HG03460 (cell line): ENCODE data around the gene UBAC2.
A peak's percentile ranks its signal among the peaks of the same experiment; 100 is the strongest.

ENCODE experiments used
- ATAC-seq: cut with Tn5 transposase; IDR thresholded peaks from one replicate; pipeline ENCODE4 v1.9.1; 2021; ENCODE audit not compliant: unreplicated experiment

The UBAC2 gene

DNA sequence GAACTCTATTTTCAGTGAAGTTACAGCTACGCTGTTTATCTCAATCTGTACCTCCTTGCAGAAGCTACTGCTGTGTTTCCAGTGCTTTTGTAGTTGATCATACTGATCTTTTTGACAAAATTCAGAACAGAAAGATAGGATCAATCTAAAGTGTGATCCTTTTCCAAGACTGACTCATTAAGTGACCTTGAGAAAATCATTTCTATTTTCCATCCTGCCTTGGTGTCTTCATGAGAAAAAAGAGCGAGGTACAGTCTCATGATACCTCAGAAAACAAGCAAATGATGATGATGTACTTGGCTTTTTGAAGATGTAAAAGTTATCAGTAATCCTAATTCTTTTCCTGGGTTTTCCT, 152.6 kb downstream of the UBAC2 start:
- ATAC-seq: no peak

DNA sequence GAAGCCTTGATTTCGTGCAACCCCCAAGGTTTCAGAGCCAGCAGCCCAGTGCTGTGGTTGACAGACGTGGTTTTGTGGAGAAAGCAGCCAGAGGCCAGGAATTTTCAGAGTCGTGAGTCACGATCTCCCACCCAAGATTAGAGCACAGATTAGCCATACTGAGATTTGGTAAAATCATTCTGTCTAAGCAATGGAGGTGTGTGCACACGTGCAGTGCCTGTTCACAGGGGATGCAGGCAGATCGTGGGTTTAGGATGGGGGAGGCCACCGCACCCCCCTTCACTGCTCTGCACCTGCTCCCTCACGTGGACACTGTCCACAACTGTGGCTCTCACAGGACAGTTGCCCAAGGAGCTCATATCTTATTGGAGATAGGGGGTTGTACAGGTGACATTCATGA, 153.2 kb downstream of the UBAC2 start:
- no peak for ATAC-seq

DNA sequence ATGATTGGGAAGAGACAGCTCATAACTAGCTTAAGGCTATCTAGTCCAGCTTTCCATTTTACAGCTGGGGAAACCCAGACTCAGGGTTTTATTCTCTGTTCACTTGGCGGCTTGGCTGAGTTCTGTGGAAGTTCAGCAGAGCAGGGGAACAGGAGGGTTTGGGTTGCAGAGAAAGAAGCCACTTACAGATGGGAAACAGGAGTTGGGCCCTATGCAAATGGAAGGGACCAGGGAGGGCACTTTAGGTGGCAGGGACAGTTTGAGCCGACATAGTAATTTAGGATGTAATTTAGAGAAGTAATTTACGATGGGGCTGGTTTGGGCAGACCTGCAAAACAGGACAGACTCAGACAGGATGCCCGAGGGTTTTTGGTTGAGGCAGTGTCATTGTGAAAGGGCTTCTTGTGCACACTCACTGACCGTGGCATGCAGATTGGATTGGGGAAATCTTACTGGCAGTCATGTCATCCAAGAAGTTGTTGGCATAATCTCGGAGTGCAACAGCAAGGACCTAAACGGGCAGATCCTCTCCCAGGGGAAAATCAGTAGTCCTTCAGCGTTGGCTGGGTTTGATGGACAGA, 153.8 kb downstream of the UBAC2 start:
- no peak for ATAC-seq

DNA sequence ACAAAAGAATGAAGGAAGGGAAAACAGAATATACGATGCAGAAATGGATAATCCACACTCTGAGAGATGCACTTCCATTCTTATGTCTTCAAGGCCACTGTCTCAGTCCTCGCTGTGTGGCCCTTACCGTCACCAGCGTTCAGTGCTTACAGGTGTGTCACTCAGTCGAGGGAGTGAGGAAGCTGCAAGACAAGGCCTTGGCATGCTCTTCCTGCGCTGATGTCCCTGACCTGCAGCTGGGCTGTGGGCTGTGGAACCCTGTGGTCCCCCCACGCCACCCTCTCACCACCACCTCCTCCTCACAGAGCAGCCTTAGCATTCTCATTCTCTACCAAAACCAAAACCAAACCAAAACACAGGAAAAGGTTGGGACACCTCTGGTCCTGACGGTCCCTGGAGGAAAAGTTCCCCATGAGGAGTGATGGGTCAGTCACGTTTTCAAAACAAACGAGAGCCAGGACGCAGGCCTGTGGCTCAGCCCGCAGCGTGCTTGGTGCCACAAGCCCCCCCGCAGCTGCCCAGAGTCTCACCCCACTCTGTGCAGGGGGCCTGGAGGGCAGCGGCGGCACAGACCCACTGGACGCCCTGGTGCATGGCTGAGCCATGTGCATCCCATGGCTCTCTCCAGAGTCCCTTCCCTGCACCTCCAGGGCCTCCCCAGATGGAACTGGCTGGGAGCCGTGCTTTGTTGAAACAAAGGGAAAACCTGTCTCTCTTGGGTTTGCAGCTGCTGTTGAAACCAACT, 154.8 kb downstream of the UBAC2 start:
- no peak for ATAC-seq

DNA sequence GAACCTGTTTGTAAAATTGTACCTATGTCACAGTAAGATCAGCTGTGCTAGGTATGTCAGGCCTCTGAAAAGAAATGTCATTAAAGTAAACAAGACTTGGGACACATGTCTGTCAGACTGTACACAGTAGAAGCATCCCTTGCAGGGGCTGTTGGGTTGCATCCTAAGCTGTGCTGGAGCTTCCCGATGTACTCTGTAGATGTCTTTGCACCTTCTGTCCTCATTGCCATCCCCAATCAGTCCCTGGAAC, 155.3 kb downstream of the UBAC2 start:
- ATAC-seq: no peak

DNA sequence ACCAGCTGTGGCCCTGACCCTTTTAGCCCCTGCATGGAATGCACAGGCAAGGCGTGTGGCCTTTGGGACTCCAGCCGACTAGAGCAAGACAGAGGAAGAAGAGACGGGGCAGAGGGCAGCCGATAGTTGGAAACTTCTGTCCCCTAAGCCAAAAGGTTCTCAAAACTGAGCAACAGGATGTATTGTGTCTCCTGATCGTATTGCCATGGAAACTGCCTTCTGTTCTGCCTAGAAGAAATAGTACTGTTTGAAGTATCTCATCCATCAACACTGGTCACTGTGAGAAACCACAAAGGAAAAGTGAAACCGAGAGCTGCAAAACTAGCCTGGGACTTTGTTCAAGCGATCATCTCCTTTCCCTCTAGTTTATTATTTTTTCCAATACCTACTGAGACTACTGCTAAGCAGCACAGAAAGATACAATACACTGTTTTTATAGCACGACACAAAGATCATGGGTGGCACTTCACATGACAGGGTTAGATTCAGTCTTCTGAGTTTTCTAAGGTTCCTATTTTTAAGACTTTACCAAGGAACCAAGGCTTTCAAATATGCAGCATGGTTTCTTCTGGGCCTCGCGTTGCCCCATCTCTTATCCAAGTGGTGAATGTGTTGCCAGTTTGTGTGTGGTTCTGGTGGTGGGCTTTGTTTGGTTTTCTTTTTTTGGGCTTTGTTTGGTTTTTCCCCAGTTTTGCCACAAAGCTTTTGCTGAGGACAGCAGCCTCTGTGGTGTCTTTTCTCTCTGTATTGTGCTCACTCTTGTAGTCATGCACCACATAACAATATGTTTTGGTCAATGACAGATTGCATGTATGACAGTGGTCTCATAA, 155.8 kb downstream of the UBAC2 start:
- peak; percentile 48 for ATAC-seq

DNA sequence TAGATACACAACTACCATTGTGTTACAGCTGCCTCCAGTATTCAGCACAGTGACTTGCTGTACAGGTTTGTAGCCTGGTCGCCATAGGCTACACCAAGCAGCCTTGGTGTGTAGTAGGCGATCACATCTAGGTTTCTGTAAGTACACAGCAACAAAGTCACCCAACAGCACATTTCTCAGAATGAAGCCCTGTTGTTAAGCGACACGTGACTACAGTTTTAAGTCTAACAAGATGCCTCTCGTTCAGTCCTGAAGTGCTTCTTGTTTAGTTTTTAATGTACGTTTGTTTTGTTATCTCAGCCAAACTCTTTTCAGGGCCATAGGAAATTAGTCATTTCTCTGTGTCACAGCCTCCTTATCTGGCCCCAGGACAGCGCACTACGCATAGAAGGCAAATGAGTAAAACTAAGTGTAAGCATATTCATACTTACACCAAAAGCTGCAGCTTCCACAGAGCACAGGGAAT, 156.5 kb downstream of the UBAC2 start:
- ATAC-seq: peak; percentile 25

DNA sequence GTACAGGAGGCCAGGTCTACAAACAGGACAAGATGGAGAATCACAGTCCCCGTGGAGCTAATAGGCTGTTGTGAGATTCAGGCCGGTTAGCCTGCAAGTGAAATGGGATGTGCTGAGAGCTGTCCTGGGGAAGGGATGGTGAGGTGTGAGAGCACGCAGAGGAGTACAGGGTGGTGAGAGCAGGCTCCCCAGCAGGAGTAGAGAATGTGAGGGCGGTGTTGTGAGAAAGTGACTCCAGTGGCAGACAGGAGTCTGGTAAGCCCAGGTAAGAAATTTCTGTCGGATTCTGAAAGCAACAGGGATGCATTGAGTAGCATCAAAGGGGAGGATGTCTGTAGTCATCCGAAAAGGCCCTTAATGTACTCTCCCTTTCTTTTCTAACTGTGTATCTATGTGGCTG, 157.3 kb downstream of the UBAC2 start:
- ATAC-seq: no peak

DNA sequence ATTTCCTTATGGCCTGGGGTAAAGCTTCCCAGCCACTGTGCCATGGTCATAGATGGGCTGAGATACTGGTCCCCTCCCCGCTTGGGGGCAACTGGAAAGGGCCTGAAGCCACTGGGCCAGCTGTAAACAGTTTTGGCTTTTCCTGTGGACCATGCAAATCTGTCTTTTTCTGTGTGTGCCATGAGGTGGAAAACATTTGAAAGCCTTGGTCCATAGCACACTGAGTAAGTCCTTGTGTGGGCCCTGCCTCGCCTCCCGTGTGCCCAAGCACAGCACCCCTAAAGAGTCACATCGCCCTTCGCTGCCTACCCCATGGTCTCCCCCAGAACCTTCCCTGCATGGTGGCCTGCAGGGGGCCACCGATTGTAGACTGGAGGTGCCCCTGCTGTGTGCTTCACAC, 158.9 kb downstream of the UBAC2 start:
- no peak for ATAC-seq

DNA sequence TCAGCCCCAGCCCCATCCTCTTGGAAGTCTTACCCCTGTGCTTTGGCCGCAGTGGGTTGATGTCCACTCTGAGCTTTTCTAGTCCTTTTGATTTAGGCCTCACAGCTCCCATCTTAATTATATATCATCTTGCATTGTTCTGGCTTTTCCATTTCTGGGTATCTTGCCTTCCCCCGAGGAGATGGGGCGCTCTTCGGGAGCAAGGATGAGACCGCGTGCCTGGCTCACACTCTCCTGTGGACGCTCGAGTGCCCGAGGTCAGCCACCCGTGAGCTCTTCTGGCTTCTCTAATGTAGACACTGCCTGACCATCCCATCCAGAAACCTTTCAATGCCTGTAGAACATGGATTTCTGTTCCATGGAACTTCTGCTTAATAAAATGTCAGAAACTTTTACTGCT, 160.0 kb downstream of the UBAC2 start:
- no peak for ATAC-seq

DNA sequence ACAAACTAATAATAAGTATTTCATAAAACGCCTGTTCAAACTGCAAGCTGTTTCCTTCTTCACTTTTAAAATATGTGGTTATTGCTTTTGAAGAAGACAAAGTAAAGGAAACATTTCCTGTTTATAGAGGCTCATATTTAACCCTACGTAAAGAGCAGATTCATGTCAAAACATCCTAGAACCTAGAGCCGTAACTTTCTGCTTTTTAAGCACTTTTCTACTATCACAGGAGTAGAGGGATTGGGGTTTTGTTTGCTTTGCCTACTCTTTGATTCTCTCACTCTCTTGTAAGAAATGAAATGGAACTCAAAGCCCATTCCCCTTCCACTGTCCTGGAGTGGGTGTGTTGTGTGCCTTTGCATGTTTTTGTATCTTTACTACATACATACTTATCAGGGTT, 160.5 kb downstream of the UBAC2 start:
- ATAC-seq: no peak

DNA sequence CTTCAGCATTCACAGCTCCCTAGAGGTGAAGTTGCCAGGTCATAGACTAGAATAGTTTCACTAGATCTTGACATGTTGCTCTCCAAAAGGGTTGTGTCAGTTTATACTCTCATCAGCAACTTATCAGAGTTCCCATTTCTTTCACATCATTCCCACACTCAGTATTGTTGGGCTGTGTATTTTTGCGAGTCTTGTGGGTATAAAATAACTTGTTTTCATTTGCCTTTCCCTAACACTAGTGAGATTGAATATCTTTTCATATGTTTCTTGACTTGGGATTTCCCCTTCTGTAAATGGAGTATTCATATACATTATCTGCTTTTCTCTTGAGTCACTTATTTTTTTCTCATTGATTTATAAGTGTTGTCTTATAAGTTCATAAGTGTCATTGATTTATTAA, 161.7 kb downstream of the UBAC2 start:
- no peak for ATAC-seq

DNA sequence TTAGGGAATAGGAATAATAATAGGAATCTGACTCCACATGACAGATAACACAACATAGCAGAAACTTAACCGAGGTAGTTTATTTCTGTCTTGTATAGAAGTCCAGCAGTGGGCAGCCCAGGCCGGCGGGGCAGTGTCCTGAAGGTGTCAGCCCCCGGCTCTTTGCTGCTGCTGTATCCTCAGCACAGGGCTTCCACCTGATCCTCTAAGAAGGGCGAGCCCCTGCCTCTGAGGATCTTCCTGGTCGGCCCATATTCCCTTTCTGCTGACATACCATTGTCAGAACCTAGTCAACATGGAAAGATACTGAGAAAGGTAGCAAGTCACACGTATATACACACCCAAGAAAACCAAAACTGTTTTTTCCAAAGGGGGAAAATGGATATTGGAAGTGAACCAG, 162.7 kb downstream of the UBAC2 start:
- no peak for ATAC-seq

DNA sequence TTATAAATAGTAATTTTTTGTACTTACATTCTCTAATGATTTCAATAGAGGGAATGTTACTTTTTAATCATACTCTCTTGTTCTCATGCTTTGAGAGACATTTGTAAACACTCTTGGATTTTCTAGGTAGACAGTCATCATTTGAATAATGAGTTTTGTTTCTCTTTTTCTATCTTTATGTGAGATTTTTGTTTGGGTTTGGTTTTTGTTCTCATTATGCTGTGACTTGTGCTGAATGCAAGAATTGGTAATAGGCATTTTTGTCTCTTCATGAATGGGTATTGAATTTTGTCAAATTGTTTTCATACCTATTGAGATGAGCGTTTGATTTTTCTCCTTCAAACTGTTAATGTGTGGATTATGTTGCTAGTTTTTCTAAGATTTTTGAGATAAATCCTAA, 163.3 kb downstream of the UBAC2 start:
- no peak for ATAC-seq

DNA sequence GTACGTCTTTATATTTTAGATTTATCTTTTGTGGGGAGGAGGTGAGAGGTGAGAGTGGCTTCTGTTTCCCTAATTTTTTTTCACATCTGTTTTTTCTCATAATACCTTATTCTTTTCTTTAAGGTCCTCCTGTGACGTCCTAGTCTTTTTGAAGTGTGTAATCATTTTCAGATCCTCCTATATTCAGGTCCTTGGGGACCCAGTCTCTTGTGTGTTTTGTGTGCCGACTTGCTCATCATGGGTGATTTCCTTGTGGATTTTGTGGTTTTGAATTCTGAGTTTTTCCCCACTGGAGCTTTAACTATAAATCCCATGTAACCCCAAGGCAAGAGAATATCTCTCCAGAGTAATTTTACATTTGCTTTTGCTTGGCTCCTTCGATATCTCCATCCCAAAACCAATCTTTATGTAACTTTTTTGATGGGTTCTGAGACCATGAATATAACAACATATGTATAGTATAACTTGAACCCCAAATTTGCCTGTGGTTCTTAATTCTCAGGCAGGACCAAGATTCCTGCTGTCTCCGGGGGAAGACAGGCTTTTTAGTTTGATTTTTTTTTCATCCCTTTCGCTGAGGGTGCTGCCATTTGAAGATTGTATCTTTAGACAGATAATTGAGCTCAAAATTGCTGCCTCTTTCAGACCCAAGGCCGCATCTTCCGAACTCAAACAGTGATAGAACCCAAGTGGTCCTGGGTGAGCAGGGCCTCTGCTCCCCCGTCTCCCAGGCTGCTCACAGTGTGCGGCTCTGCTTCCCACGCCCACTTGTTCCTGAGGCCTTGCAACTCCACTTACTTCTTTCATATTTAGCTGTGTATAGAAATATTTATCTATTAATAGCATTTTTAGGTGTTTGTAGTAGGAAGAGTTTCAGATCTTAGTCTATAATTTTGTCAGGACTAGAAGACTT, 165.7 kb downstream of the UBAC2 start:
- no peak for ATAC-seq

DNA sequence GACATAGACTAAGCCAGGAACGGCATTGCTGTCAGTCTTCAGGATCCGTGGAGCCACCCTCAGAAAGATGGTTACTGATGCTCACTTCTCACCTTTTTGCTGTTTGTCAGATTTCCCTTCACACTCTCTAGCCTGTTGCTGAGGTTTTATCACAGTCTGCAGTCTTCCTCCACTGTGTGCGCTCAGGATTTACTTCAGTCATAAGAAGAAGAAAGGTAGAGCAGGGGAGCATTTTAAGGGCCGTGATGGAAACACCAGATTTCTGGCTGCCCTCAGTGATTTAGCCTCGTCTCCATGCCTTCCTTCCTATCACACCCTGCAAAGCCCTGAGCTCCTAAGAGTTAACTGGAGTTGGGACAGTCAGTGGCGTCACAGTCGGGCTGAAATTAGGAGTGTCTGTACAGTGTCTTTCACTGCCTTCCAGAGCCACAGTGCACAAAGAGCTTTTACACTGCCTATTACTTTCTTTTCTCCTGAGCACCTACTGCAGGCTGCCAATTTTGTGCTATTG, 166.5 kb downstream of the UBAC2 start:
- no peak for ATAC-seq

DNA sequence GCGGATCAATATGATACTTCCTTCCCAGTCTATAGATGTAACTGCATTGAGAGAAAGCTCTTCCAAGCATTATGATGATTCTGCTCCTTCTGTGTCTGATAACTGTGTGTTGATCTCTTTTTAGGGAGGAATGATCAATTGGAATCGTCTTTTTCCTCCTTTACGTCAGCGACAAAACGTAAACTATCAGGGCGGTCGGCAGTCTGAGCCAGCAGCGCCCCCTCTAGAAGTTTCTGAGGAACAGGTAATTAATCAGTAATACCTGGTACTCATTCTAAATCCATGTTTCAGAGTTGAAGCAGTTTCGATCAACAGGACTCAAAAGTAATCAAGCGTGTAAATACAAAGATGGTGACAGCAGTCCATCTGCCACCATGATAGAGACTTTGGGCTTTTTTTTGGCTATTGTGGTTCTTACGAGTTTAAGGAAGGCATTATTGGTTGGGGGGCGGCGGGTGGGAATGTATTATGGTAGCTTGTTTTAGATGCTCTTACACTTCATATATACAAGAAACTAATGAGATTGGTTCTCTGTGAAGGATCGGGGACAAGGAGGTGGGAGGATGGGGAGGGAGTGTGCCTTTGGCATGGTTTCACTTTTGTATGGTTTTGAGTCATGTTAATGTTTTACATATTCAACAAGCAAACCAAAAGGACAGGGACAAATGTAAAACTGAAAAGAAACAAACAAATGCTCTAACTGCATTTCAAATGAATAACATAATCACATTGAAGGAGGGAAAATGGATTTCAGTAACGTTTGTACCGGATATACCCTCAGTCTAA, 167.2 kb downstream of the UBAC2 start:
- ATAC-seq: no peak

DNA sequence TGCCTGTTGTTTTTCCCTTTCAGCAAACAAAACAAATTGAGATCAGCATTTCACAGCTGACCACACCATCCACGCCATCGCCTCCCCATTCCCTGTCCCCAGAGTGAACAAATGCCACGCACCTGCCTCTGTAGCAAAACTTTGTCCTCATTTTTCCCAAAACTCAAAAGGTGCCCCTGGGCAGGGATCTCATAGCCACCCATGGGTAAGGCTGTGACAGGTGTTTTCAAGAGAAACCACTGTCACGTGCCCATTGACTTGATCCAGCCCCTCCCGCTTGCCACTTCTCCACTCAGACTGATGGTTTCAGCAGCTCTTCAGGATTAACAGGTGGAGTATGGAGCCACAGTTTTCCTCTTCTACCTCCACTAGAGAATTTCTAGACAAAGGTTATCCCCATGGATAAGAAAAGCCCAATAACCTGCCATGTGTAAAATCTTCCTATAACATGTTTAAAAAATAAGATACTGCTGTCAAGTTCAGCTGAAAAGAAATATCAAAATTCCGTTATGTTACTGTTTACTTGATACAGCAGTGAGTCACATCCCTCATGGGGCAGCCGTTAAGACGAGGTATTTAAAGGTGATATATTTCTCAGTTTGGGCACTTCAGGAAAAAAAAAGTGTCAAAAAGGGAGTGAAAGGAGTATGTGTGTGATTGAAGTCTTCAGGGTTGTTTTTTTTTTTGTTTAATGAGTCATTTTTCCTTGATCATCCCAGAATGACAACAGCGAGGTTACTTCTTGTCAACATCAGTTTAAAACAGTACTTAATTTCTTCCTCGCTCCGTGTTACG, 170.0 kb downstream of the UBAC2 start:
- no peak for ATAC-seq

DNA sequence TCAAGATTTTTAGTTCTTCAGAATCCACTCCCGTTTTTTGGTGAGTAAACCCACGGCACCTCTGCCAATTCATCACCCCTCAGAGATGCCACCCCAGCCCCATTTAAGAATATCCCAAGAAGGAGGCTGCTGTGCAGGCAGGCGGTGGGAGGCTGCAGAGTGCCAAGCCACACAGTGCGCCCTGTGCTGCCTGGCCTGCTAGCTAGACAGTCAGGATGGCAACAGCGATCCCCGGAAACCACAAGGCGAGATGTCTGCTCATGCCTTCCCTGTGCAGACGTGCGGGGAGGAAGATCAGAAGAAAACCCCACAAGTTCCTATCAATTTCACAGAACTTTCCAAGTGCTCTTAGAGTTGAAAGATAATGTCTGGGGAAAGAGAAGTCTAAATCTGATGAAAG, 171.3 kb downstream of the UBAC2 start:
- no peak for ATAC-seq

DNA sequence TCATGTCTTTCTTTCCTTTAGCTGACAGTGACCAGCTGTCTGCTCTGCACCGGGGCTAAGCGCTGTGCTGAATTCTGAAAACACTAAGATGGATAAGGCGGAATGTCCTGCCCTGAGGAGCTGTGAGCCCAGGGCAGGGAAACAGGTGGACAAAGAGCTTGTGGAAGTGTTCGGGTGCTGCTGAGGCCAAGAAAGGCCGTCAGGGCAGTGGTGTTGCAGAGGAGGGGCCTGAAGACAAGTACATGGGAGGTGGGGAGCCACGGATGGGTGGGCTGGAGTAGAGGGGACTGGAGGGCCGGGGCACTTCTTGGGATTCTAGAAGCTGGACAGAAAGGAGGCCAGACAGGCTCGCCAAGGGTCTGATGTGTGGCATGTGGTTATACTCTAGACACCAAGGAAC, 172.8 kb downstream of the UBAC2 start:
- no peak for ATAC-seq
